HEK293 (cell line): ENCODE results near the gene TMEM138.

Experiments used
- GLIS1 ChIP-seq: fragments of 450-650 bp; formaldehyde crosslinking; IDR thresholded peaks from 2 replicates; pipeline ENCODE4 v1.5.1; 2016; ENCODE audit warnings: missing biosample characterization, missing genetic modification characterization
- SCRT2 ChIP-seq: fragments of 450-650 bp; formaldehyde crosslinking; IDR thresholded peaks from 2 replicates; pipeline ENCODE4 v1.5.1; 2016; ENCODE audit warnings: missing biosample characterization, missing genetic modification characterization
- SP2 ChIP-seq: fragments of 450-650 bp; formaldehyde crosslinking; IDR thresholded peaks from 2 replicates; pipeline ENCODE4 v1.5.1; 2016; ENCODE audit warnings: missing biosample characterization, missing genetic modification characterization
- ZBTB21 ChIP-seq: fragments of 450-650 bp; formaldehyde crosslinking; IDR thresholded peaks from 2 replicates; pipeline ENCODE4 v1.5.1; 2017; ENCODE audit warnings: missing biosample characterization, missing genetic modification characterization
- ZEB2 ChIP-seq: fragments of 450-650 bp; formaldehyde crosslinking; IDR thresholded peaks from 2 replicates; pipeline ENCODE4 v1.5.1; 2016; ENCODE audit warnings: missing biosample characterization, missing genetic modification characterization
- ZIC2 ChIP-seq: fragments of 450-650 bp; formaldehyde crosslinking; IDR thresholded peaks from 2 replicates; pipeline ENCODE4 v1.5.1; 2016; ENCODE audit warnings: missing biosample characterization, missing genetic modification characterization
- ZNF174 ChIP-seq: fragments of 450-650 bp; formaldehyde crosslinking; IDR thresholded peaks from 2 replicates; pipeline ENCODE4 v1.5.0; 2017; ENCODE audit warnings: missing biosample characterization, mild to moderate bottlenecking, missing genetic modification characterization
- ZNF302 ChIP-seq: fragments of 450-650 bp; formaldehyde crosslinking; IDR thresholded peaks from 2 replicates; pipeline ENCODE4 v1.5.1; 2016; ENCODE audit warnings: missing biosample characterization, missing genetic modification characterization, low read depth
- ZNF335 ChIP-seq: fragments of 450-650 bp; formaldehyde crosslinking; conservative IDR thresholded peaks from 2 replicates; pipeline ENCODE4 v1.5.1; 2016; ENCODE audit warnings: missing biosample characterization, missing genetic modification characterization
- ZNF341 ChIP-seq: fragments of 450-650 bp; formaldehyde crosslinking; IDR thresholded peaks from 2 replicates; pipeline ENCODE4; 2016; ENCODE audit warnings: low read depth, missing biosample characterization, missing genetic modification characterization
- ZNF350 ChIP-seq: fragments of 450-650 bp; formaldehyde crosslinking; IDR thresholded peaks from 2 replicates; pipeline ENCODE4 v1.5.0; 2017; ENCODE audit warnings: missing biosample characterization, mild to moderate bottlenecking, missing genetic modification characterization
- ZNF366 ChIP-seq: fragments of 450-650 bp; formaldehyde crosslinking; conservative IDR thresholded peaks from 2 replicates; pipeline ENCODE4 v1.5.1; 2016; ENCODE audit warnings: missing biosample characterization, missing genetic modification characterization
- ZNF37A ChIP-seq: fragments of 450-650 bp; IDR thresholded peaks from 2 replicates; pipeline ENCODE4 v1.5.1; 2018; ENCODE audit warnings: missing biosample characterization, missing genetic modification characterization
- ZNF394 ChIP-seq: fragments of 450-650 bp; formaldehyde crosslinking; IDR thresholded peaks from 2 replicates; pipeline ENCODE4 v1.5.1; 2016; ENCODE audit warnings: missing biosample characterization, missing genetic modification characterization, mild to moderate bottlenecking, moderate library complexity, borderline replicate concordance
- ZNF404 ChIP-seq: fragments of 450-650 bp; formaldehyde crosslinking; IDR thresholded peaks from 2 replicates; pipeline ENCODE4 v1.5.1; 2017; ENCODE audit warnings: missing biosample characterization, missing genetic modification characterization
- ZNF473 ChIP-seq: fragments of 450-650 bp; formaldehyde crosslinking; IDR thresholded peaks from 2 replicates; pipeline ENCODE4 v1.5.1; 2017; ENCODE audit warnings: missing biosample characterization, missing genetic modification characterization
- ZNF501 ChIP-seq: fragments of 450-650 bp; formaldehyde crosslinking; IDR thresholded peaks from 2 replicates; pipeline ENCODE4 v1.5.1; 2016; ENCODE audit warnings: missing biosample characterization, missing genetic modification characterization
- ZNF530 ChIP-seq: fragments of 450-650 bp; formaldehyde crosslinking; IDR thresholded peaks from 2 replicates; pipeline ENCODE4 v1.5.1; 2016; ENCODE audit warnings: low read depth, missing biosample characterization, missing genetic modification characterization
- ZNF629 ChIP-seq: fragments of 450-650 bp; formaldehyde crosslinking; IDR thresholded peaks from 2 replicates; pipeline ENCODE4 v1.5.1; 2017; ENCODE audit warnings: missing biosample characterization, missing genetic modification characterization
- ZNF776 ChIP-seq: fragments of 450-650 bp; formaldehyde crosslinking; IDR thresholded peaks from 2 replicates; pipeline ENCODE4 v1.5.0; 2017; ENCODE audit warnings: missing biosample characterization, missing genetic modification characterization, borderline replicate concordance
- ZXDB ChIP-seq: fragments of 450-650 bp; formaldehyde crosslinking; IDR thresholded peaks from 2 replicates; pipeline ENCODE4 v1.5.1; 2016; ENCODE audit warnings: missing biosample characterization, missing genetic modification characterization
- TF ChIP-seq, protein P1 (sequence below): fragments of 450-650 bp; formaldehyde crosslinking; IDR thresholded peaks from 2 replicates; pipeline ENCODE4 v1.5.1; 2017; ENCODE audit warnings: missing biosample characterization, missing genetic modification characterization
- TF ChIP-seq, protein P2 (sequence below): fragments of 450-650 bp; formaldehyde crosslinking; IDR thresholded peaks from 2 replicates; pipeline ENCODE4 v1.5.1; 2016; ENCODE audit warnings: missing biosample characterization, missing genetic modification characterization
- TF ChIP-seq, protein P3 (sequence below): fragments of 450-650 bp; formaldehyde crosslinking; IDR thresholded peaks from 2 replicates; pipeline ENCODE4 v1.5.1; 2017; ENCODE audit warnings: missing biosample characterization, missing genetic modification characterization
- TF ChIP-seq, protein P4 (sequence below): fragments of 450-650 bp; IDR thresholded peaks from 2 replicates; pipeline ENCODE4 v1.5.1; 2018; ENCODE audit warnings: missing biosample characterization, missing genetic modification characterization
- TF ChIP-seq, protein P5 (sequence below): fragments of 450-650 bp; formaldehyde crosslinking; IDR thresholded peaks from 2 replicates; pipeline ENCODE4 v1.5.1; 2016; ENCODE audit warnings: missing biosample characterization, missing genetic modification characterization
- TF ChIP-seq, protein P6 (sequence below): fragments of 450-650 bp; formaldehyde crosslinking; IDR thresholded peaks from 2 replicates; pipeline ENCODE4 v1.5.1; 2016; ENCODE audit warnings: missing biosample characterization, missing genetic modification characterization

TMEM138 gene

DNA sequence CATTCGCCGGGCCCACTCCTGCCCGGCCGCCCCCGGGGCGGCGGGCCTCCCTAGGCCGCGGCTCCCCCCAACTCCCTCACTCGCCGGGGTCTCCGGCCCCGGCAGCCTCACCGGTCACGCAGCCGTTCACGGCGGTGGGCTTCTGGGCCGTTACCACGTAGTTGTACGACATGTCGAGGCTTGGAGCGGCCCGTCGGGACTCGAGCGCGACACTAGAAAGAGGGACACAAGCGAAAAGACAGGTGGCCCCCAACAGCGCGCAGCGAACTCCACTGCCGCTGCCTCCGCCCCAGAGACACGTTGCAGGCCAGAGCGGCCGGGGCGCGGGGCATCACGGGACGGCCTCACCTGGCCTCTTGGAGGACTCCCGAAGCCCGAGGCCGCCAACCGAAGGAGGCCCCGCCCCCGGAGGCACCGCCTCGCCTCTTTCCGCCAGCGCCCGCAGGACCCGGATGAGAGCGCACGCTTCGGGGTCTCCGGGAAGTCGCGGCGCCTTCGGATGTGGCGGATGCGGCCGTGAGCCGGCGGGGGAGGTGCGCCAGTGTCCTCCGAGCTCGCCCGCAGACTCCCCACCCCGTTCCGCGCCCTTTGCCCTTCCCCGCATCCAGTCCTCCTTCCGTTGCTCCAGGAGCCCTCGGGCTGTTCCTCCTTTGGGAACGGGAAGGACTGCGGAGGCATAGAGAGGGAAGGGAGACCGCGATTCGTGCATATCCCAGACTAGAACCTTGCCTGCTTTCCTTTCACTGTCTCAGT, 29.2 kb upstream of the TMEM138 start, which contains the start of the genes DDB1 and TKFC (continued):
- TF ChIP-seq, protein P1, sequence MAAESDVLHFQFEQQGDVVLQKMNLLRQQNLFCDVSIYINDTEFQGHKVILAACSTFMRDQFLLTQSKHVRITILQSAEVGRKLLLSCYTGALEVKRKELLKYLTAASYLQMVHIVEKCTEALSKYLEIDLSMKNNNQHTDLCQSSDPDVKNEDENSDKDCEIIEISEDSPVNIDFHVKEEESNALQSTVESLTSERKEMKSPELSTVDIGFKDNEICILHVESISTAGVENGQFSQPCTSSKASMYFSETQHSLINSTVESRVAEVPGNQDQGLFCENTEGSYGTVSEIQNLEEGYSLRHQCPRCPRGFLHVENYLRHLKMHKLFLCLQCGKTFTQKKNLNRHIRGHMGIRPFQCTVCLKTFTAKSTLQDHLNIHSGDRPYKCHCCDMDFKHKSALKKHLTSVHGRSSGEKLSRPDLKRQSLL (tag by site-specific recombination) = no peak
- TF ChIP-seq, protein P2, sequence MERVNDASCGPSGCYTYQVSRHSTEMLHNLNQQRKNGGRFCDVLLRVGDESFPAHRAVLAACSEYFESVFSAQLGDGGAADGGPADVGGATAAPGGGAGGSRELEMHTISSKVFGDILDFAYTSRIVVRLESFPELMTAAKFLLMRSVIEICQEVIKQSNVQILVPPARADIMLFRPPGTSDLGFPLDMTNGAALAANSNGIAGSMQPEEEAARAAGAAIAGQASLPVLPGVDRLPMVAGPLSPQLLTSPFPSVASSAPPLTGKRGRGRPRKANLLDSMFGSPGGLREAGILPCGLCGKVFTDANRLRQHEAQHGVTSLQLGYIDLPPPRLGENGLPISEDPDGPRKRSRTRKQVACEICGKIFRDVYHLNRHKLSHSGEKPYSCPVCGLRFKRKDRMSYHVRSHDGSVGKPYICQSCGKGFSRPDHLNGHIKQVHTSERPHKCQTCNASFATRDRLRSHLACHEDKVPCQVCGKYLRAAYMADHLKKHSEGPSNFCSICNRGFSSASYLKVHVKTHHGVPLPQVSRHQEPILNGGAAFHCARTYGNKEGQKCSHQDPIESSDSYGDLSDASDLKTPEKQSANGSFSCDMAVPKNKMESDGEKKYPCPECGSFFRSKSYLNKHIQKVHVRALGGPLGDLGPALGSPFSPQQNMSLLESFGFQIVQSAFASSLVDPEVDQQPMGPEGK (tag by site-specific recombination) = peak; percentile 64
- TF ChIP-seq ZNF473 (tag by site-specific recombination) (no peak), ZIC2 (tag by site-specific recombination) (peak; percentile 47; the same call in 1 of the 2 replicates), ZEB2 (tag by site-specific recombination) (peak; percentile 89; the same call in 1 of the 2 replicates), ZNF530 (tag by site-specific recombination) (no peak), ZNF37A (tag by site-specific recombination) (peak; percentile 65), SP2 (tag by site-specific recombination) (peak; percentile 83), GLIS1 (peak; percentile 94), ZNF394 (tag by site-specific recombination) (peak; percentile 55; the same call in 1 of the 2 replicates), ZBTB21 (tag by site-specific recombination) (no peak), ZNF366 (tag by site-specific recombination) (0 out of 2 replicates have a peak, but pooled peaks have one; percentile 16), ZNF776 (no peak), ZNF174 (tag by site-specific recombination) (no peak), ZNF341 (tag by site-specific recombination) (peak; percentile 73), ZNF302 (no peak), ZNF335 (tag by site-specific recombination) (peak; percentile 44), ZNF350 (tag by site-specific recombination) (no peak), ZNF629 (peak; percentile 40; the same call in 1 of the 2 replicates), ZXDB (tag by site-specific recombination) (peak; percentile 78), ZNF404 (tag by site-specific recombination) (no peak), SCRT2 (tag by site-specific recombination) (peak; percentile 77), ZNF501 (tag by site-specific recombination) (peak; percentile 79; the same call in 1 of the 2 replicates)
- TF ChIP-seq, protein P3, sequence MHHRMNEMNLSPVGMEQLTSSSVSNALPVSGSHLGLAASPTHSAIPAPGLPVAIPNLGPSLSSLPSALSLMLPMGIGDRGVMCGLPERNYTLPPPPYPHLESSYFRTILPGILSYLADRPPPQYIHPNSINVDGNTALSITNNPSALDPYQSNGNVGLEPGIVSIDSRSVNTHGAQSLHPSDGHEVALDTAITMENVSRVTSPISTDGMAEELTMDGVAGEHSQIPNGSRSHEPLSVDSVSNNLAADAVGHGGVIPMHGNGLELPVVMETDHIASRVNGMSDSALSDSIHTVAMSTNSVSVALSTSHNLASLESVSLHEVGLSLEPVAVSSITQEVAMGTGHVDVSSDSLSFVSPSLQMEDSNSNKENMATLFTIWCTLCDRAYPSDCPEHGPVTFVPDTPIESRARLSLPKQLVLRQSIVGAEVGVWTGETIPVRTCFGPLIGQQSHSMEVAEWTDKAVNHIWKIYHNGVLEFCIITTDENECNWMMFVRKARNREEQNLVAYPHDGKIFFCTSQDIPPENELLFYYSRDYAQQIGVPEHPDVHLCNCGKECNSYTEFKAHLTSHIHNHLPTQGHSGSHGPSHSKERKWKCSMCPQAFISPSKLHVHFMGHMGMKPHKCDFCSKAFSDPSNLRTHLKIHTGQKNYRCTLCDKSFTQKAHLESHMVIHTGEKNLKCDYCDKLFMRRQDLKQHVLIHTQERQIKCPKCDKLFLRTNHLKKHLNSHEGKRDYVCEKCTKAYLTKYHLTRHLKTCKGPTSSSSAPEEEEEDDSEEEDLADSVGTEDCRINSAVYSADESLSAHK (tag by site-specific recombination) = no peak
- TF ChIP-seq, protein P4, sequence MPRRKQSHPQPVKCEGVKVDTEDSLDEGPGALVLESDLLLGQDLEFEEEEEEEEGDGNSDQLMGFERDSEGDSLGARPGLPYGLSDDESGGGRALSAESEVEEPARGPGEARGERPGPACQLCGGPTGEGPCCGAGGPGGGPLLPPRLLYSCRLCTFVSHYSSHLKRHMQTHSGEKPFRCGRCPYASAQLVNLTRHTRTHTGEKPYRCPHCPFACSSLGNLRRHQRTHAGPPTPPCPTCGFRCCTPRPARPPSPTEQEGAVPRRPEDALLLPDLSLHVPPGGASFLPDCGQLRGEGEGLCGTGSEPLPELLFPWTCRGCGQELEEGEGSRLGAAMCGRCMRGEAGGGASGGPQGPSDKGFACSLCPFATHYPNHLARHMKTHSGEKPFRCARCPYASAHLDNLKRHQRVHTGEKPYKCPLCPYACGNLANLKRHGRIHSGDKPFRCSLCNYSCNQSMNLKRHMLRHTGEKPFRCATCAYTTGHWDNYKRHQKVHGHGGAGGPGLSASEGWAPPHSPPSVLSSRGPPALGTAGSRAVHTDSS = no peak
- TF ChIP-seq, protein P5, sequence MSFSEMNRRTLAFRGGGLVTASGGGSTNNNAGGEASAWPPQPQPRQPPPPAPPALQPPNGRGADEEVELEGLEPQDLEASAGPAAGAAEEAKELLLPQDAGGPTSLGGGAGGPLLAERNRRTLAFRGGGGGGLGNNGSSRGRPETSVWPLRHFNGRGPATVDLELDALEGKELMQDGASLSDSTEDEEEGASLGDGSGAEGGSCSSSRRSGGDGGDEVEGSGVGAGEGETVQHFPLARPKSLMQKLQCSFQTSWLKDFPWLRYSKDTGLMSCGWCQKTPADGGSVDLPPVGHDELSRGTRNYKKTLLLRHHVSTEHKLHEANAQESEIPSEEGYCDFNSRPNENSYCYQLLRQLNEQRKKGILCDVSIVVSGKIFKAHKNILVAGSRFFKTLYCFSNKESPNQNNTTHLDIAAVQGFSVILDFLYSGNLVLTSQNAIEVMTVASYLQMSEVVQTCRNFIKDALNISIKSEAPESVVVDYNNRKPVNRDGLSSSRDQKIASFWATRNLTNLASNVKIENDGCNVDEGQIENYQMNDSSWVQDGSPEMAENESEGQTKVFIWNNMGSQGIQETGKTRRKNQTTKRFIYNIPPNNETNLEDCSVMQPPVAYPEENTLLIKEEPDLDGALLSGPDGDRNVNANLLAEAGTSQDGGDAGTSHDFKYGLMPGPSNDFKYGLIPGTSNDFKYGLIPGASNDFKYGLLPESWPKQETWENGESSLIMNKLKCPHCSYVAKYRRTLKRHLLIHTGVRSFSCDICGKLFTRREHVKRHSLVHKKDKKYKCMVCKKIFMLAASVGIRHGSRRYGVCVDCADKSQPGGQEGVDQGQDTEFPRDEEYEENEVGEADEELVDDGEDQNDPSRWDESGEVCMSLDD (tag by site-specific recombination) = no peak
- TF ChIP-seq, protein P6, sequence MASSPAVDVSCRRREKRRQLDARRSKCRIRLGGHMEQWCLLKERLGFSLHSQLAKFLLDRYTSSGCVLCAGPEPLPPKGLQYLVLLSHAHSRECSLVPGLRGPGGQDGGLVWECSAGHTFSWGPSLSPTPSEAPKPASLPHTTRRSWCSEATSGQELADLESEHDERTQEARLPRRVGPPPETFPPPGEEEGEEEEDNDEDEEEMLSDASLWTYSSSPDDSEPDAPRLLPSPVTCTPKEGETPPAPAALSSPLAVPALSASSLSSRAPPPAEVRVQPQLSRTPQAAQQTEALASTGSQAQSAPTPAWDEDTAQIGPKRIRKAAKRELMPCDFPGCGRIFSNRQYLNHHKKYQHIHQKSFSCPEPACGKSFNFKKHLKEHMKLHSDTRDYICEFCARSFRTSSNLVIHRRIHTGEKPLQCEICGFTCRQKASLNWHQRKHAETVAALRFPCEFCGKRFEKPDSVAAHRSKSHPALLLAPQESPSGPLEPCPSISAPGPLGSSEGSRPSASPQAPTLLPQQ = peak; percentile 41; the same call in 1 of the 2 replicates
